BE2C (cell line): ENCODE data around the gene CPED1.
"Not testable (repeated sequence)": the region's sequence is repeated elsewhere in the genome, so short reads cannot be mapped to it uniquely, and the experiment has no call there.

ENCODE experiments used
- DNase-seq: peaks from one replicate; pipeline ENCODE4 v3.0.0-alpha.2; 2020
- H3K27me3 ChIP-seq: fragments of 250-450 bp; sonication (Bioruptor Pico); 2 replicates; pipeline ENCODE4 v1.5.1; 2020; ENCODE audit warnings: mild to moderate bottlenecking
- H3K36me3 ChIP-seq: fragments of 250-450 bp; sonication (Bioruptor Pico); 2 replicates; pipeline ENCODE4 v1.5.1; 2020; ENCODE audit warnings: mild to moderate bottlenecking
- H3K4me1 ChIP-seq: fragments of 250-450 bp; sonication (Bioruptor Pico); 2 replicates; pipeline ENCODE4 v1.5.1; 2020
- H3K4me3 ChIP-seq: 2 replicates; pipeline ENCODE4 v1.5.1; 2011; ENCODE audit warnings: low read depth, low read length
- H3K9me3 ChIP-seq: fragments of 250-450 bp; sonication (Bioruptor Pico); 2 replicates; pipeline ENCODE4 v1.5.1; 2020
- CTCF ChIP-seq: IDR thresholded peaks from 2 replicates; pipeline ENCODE4 v1.5.1; 2012; ENCODE audit warnings: mild to moderate bottlenecking, low read depth, low read length

Gene CPED1

GRCh38 chr7:121285066-121285667, 296.7 kb downstream of the CPED1 start:
- Histone ChIP-seq H3K9me3 (no peaks in the 10 kb centered on the region), H3K27me3 (peaks cover 5% of the 10 kb centered on the region; the same call in 1 of the 2 replicates), H3K4me3 (no peak overlapping the region), H3K4me1 (no peaks in the 10 kb centered on the region), H3K36me3 (no peaks in the 10 kb centered on the region)
- no peak for TF ChIP-seq CTCF
- DNase-seq, result no peak

DNA sequence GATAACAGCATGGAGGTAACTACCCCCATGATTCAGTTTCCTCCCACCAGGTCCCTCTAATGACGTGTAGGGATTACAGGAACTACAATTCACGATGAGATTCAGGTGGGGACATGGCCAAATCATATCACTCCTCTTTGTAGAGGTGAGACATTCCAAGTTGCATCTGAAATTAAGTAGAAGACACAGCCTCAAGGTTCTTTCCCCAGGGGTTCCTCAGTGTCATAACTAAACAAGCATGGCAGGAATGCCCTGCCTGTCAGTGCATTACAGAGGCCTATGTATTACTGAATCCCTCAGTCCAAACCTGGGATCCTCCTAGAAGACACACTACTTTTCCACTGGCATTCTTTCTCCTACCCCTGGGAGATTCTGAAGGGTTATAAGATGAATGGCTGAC, 297.7 kb downstream of the CPED1 start:
- Histone ChIP-seq H3K4me1 (no peaks in the 10 kb centered on the region), H3K36me3 (no peaks in the 10 kb centered on the region), H3K27me3 (0 out of 2 replicates have a peak, but pooled peaks cover 5% of the 10 kb centered on the region), H3K4me3 (no peak overlapping the region), H3K9me3 (no peaks in the 10 kb centered on the region)
- DNase-seq, result no peak
- TF ChIP-seq CTCF, result no peak

GRCh38 chr7:121286742-121287734, 298.5 kb downstream of the CPED1 start:
- Histone ChIP-seq H3K36me3 (no peaks in the 10 kb centered on the region), H3K4me3 (no peak overlapping the region), H3K9me3 (no peaks in the 10 kb centered on the region), H3K27me3 (0 out of 2 replicates have a peak, but pooled peaks cover 5% of the 10 kb centered on the region), H3K4me1 (no peaks in the 10 kb centered on the region)
- no peak for TF ChIP-seq CTCF
- no peak for DNase-seq

DNA sequence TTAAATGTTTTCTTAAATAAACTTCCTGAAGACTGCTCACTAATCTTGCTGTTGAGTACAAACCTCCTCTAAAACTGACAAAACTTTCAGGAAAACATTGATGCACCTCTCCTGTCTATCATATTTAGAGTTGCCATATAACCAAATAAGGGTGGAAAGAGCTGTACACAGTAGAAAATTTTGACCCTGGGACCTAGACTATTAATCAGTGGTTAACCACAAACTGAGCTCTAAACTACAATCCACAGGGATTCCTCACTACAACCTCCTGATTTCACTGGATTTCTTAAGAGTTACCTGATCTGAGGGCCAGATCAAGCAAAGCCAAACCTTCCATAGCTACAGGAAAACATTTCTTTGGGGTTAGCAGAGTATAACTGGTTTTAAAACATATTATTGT, 300.4 kb downstream of the CPED1 start:
- Histone ChIP-seq H3K4me1 (no peaks in the 10 kb centered on the region), H3K9me3 (no peaks in the 10 kb centered on the region), H3K27me3 (no peaks in the 10 kb centered on the region), H3K4me3 (no peak overlapping the region), H3K36me3 (no peaks in the 10 kb centered on the region)
- no peak for TF ChIP-seq CTCF
- no peak for DNase-seq

- H3K4me3 ChIP-seq, H3K9me3 ChIP-seq, H3K27me3 ChIP-seq, DNase-seq, H3K36me3 ChIP-seq, H3K4me1 ChIP-seq: not testable (repeated sequence)
Observed at GRCh38 chr7:121289930-121290329, 301.4 kb downstream of the CPED1 start.

DNA sequence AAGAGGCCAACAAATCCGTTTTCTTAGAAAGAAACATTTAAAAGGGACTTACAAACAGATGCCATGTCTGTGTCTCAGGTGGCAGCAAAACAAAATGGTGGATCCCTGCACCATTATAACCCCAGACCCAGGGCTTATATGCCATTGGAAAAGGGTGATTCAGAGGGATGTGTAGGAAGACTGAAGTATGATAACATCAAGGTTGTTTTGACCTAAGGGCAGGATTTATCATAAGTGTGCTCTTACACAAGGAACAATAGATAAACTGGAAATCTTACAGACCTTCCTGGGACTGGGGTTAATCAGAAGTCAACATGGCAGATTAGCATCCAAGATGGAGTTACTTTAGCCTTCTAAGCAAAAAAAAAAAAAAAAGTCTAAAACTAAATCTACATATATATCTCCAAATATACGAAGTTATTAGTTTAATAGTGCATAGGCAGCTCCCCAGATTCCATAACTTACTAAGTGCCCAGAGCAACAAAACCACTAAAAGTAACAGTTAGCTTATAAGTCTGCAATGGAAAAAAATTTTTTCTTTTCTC, 306.0 kb downstream of the CPED1 start:
- Histone ChIP-seq H3K36me3 (no peaks in the 10 kb centered on the region), H3K27me3 (no peaks in the 10 kb centered on the region; the same call in 1 of the 2 replicates), H3K4me3 (no peak overlapping the region), H3K4me1 (no peaks in the 10 kb centered on the region), H3K9me3 (no peaks in the 10 kb centered on the region)
- TF ChIP-seq CTCF, result no peak
- DNase-seq, result no peak
